22Rv1 (cell line): ENCODE data around the gene SPATS2L.

ENCODE experiments used
- H3K27ac ChIP-seq: fragments of 450-650 bp; 2 replicates; pipeline ENCODE4 v1.5.1; 2017
- CTCF ChIP-seq: fragments of 450-650 bp; IDR thresholded peaks from 2 replicates; pipeline ENCODE4 v1.5.1; 2017; ENCODE audit warnings: mild to moderate bottlenecking
- ZFX ChIP-seq: fragments of 450-650 bp; IDR thresholded peaks from 2 replicates; pipeline ENCODE4 v1.6.1; 2017; ENCODE audit warnings: antibody characterized with exemption, borderline replicate concordance

Gene SPATS2L

DNA sequence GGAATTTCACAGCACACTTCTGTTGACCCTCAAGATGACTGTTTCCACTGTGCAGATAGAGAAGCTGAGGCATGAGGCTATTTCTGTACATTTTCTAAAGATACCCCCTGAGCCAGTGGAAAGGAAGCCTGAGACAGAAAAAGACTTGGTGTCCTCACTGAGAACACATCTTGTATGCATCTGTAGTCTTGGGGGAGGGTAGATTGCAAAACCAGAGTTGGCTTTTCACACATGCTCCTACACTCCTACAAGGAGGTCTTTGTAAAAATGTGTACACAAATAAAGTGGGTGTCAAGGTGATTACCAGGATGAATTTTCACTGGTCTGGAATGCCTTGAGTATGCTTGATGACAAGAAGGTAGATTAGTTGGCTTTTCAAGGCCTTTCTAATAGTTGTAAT lies 105.3 kb downstream of the SPATS2L start:
- no peak for TF ChIP-seq CTCF
- TF ChIP-seq ZFX, result no peak
- H3K27ac ChIP-seq, result no peak overlapping the region

DNA sequence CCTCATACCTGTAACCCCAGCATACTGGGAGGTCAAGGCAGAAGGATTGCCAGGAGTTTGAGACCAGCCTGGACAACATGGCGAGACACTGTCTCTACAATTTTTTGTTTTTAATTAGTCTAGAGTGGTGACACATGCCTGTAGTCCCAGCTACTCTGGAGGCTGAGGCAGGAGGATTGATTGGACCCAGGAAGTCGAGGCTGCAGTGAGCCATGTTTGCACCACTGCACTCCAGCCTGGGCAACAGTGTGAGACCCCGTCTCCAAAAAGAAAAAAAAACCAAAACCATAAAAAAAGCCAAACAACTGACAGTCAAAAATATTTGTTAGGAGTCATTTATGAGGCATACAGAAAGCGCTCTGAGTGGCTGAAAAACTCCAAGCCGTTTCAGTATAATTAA lies 107.9 kb downstream of the SPATS2L start:
- no peak for TF ChIP-seq CTCF
- no peak for TF ChIP-seq ZFX
- H3K27ac ChIP-seq, result no peak overlapping the region

GRCh38 chr2:200415455-200415854 lies 109.0 kb downstream of the SPATS2L start:
- TF ChIP-seq ZFX (no peak), CTCF (no peak)
- H3K27ac ChIP-seq, result no peak overlapping the region

DNA sequence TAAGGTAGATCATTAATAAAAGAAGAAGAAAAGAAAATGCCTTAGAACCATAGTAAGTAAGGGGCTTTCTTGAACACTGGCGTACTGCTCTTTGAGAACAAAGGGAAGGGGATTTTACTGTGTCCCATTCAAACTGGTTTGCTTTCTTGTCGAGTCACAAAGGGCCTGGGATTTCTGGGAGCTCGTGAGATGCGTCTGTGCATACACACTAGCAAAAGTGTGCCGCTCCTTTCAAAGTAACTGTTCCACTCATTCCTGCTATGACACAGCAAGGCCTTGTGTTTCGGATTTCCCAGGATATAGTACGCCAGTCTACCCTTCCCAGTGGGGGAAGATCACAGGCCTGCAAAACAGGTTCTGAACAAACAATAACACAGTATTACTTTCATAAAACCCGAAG lies 110.4 kb downstream of the SPATS2L start:
- no peak overlapping the region for H3K27ac ChIP-seq
- TF ChIP-seq ZFX, result no peak

DNA sequence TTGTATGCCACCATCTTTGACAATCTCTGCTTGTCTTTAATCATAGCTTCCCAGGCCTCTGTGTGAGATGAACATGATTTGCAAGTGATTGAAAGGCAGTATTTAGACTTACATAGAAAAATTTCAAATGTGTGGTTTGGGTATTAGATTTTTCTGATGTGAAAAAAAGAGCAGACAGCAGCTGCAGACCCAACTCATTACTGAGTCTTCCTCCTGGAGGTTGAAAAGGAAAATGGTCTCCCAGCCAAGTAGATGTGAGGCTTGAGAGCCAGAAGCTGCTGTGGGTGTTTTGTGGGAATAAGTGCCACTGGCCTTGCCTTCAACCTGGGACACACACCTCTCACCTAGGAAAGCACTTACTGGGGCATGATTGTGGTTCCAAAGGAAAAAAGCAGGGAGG lies 110.9 kb downstream of the SPATS2L start:
- no peak overlapping the region for H3K27ac ChIP-seq
- TF ChIP-seq ZFX (no peak), CTCF (no peak)

- TF ChIP-seq ZFX (no peak), CTCF (no peak)
- H3K27ac ChIP-seq, result no peak overlapping the region
Observed at GRCh38 chr2:200418399-200418798, 111.9 kb downstream of the SPATS2L start.

DNA sequence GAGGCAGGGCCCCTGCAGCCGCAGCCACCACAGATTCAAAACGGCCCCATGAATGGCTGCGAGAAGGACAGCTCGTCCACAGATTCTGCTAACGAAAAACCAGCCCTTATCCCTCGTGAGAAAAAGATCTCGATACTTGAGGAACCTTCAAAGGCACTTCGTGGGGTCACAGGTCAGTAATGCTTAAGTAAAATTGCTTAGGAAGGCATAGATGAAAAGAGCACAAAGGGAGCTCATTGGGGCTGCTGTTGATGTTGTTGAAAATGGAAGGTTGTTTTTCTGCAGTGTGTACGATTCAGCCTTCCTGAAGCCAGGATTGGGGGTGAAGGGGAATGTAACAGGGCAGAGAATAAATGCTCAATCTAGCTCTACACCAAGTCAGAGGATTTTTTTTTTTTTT lies 112.8 kb downstream of the SPATS2L start:
- H3K27ac ChIP-seq, result no peak overlapping the region
- no peak for TF ChIP-seq CTCF
- TF ChIP-seq ZFX, result no peak

DNA sequence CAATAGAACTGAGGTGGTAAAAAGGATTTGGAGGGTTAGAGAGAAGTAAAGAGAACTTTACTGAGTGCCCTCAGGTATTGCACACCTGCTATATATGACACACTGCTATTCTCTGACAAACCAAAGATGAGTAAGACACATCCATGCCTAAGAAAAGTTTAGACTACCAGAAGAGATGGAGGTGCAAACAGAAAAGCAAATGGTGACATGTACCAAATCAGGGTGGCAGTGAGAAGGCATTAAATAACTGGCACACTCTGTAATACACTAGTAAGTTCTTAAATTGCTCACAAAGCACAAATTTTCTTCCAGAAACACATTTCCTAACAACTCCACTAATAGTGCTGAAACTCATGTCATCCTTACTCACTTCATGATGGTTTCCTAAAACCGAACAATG lies 114.8 kb downstream of the SPATS2L start:
- TF ChIP-seq CTCF (no peak), ZFX (no peak)
- no peak overlapping the region for H3K27ac ChIP-seq
